HEK293 (cell line): ENCODE results near the gene KLK15.
A peak's percentile ranks its signal among the peaks of the same experiment; 100 is the strongest.

Experiments used
- KLF10 ChIP-seq: fragments of 450-650 bp; IDR thresholded peaks from 2 replicates; pipeline ENCODE4 v1.5.1; 2018; ENCODE audit warnings: missing biosample characterization, mild to moderate bottlenecking, missing genetic modification characterization
- KLF8 ChIP-seq: fragments of 450-650 bp; formaldehyde crosslinking; IDR thresholded peaks from 2 replicates; pipeline ENCODE4 v1.5.1; 2016; ENCODE audit warnings: missing biosample characterization, missing genetic modification characterization
- PRDM4 ChIP-seq: fragments of 450-650 bp; formaldehyde crosslinking; IDR thresholded peaks from 2 replicates; pipeline ENCODE4 v1.5.1; 2017; ENCODE audit warnings: missing biosample characterization, missing genetic modification characterization
- SALL2 ChIP-seq: fragments of 450-650 bp; formaldehyde crosslinking; IDR thresholded peaks from 2 replicates; pipeline ENCODE4 v1.5.0; 2017; ENCODE audit warnings: missing biosample characterization, mild to moderate bottlenecking, missing genetic modification characterization, borderline replicate concordance
- ZBTB26 ChIP-seq: fragments of 450-650 bp; formaldehyde crosslinking; optimal IDR thresholded peaks from 2 replicates; pipeline ENCODE3; 2016; ENCODE audit warnings: missing biosample characterization, mild to moderate bottlenecking, missing genetic modification characterization
- ZBTB6 ChIP-seq: fragments of 450-650 bp; formaldehyde crosslinking; IDR thresholded peaks from 2 replicates; pipeline ENCODE4 v1.5.1; 2017; ENCODE audit warnings: missing biosample characterization, missing genetic modification characterization
- ZFHX2 ChIP-seq: fragments of 450-650 bp; formaldehyde crosslinking; conservative IDR thresholded peaks from 2 replicates; pipeline ENCODE4 v1.5.1; 2016; ENCODE audit warnings: missing biosample characterization, missing genetic modification characterization
- ZFP3 ChIP-seq: fragments of 450-650 bp; formaldehyde crosslinking; IDR thresholded peaks from 2 replicates; pipeline ENCODE4 v1.5.1; 2016; ENCODE audit warnings: low read depth, missing biosample characterization, missing genetic modification characterization
- ZNF239 ChIP-seq: fragments of 450-650 bp; formaldehyde crosslinking; IDR thresholded peaks from 2 replicates; pipeline ENCODE4 v1.5.1; 2016; ENCODE audit warnings: missing biosample characterization, missing genetic modification characterization
- ZNF280D ChIP-seq: fragments of 450-650 bp; formaldehyde crosslinking; IDR thresholded peaks from 2 replicates; pipeline ENCODE4 v1.5.1; 2016; ENCODE audit warnings: missing biosample characterization, missing genetic modification characterization
- ZNF398 ChIP-seq: fragments of 450-650 bp; formaldehyde crosslinking; IDR thresholded peaks from 2 replicates; pipeline ENCODE4 v1.5.1; 2017; ENCODE audit warnings: missing biosample characterization, missing genetic modification characterization
- ZNF571 ChIP-seq: fragments of 450-650 bp; formaldehyde crosslinking; IDR thresholded peaks from 2 replicates; pipeline ENCODE4 v1.5.0; 2017; ENCODE audit warnings: missing biosample characterization, missing genetic modification characterization
- ZNF660 ChIP-seq: fragments of 450-650 bp; IDR thresholded peaks from 2 replicates; pipeline ENCODE4 v1.5.1; 2018; ENCODE audit warnings: missing biosample characterization, mild to moderate bottlenecking, missing genetic modification characterization
- ZNF670 ChIP-seq: fragments of 450-650 bp; formaldehyde crosslinking; IDR thresholded peaks from 2 replicates; pipeline ENCODE4 v1.5.1; 2016; ENCODE audit warnings: missing biosample characterization, missing genetic modification characterization, low read depth
- ZNF701 ChIP-seq: fragments of 450-650 bp; formaldehyde crosslinking; IDR thresholded peaks from 2 replicates; pipeline ENCODE4 v1.5.1; 2016; ENCODE audit warnings: missing biosample characterization, missing genetic modification characterization

Gene KLK15

GRCh38 chr19:50792272-50793250 is 40.8 kb downstream of the KLK15 start (continued):
- TF ChIP-seq SALL2 (tag by site-specific recombination) = no peak
- TF ChIP-seq ZNF239 (tag by site-specific recombination) = no peak
- TF ChIP-seq KLF8 = 0 out of 2 replicates have a peak, but pooled peaks have one; percentile 26
- TF ChIP-seq ZNF660 (tag by site-specific recombination) = no peak
- TF ChIP-seq ZNF398 (tag by site-specific recombination) = no peak
- no peak for TF ChIP-seq ZNF670
- TF ChIP-seq ZFHX2 (tag by site-specific recombination) = no peak
- no peak for TF ChIP-seq ZNF701
- TF ChIP-seq ZNF280D (tag by site-specific recombination) = no peak
- TF ChIP-seq ZBTB26 = no peak
- no peak for TF ChIP-seq ZBTB6
- no peak for TF ChIP-seq ZFP3 (tag by site-specific recombination)
- TF ChIP-seq KLF10 = no peak
- no peak for TF ChIP-seq ZNF571
- TF ChIP-seq PRDM4 (tag by site-specific recombination) = no peak
